Loucy (cell line): ENCODE results near the gene CRABP2.

ENCODE experiments used
- H2AFZ ChIP-seq: fragments of 200-600 bp; sonication (generic); 2 replicates; pipeline ENCODE4 v1.6.0; 2016; ENCODE audit warnings: antibody characterized with exemption, mild to moderate bottlenecking, low read length, moderate library complexity
- H3F3A ChIP-seq: fragments of 200-600 bp; 2 replicates; pipeline ENCODE4 v1.6.0; 2016; ENCODE audit warnings: antibody characterized with exemption, low read depth, mild to moderate bottlenecking
- H3K27me3 ChIP-seq: fragments of 200-600 bp; sonication (generic); 2 replicates; pipeline ENCODE4 v1.6.1; 2014; ENCODE audit warnings: low read length, mild to moderate bottlenecking; ENCODE audit not compliant: insufficient read depth, poor library complexity, severe bottlenecking
- H3K36me3 ChIP-seq: fragments of 200-600 bp; sonication (generic); 2 replicates; pipeline ENCODE4 v1.6.1; 2016; ENCODE audit warnings: low read length; ENCODE audit not compliant: insufficient read depth
- H3K4me1 ChIP-seq: fragments of 200-600 bp; sonication (generic); 2 replicates; pipeline ENCODE4 v1.5.1; 2014; ENCODE audit warnings: low read length, mild to moderate bottlenecking; ENCODE audit not compliant: insufficient read depth, poor library complexity, severe bottlenecking
- H3K4me2 ChIP-seq: fragments of 200-600 bp; sonication (generic); 2 replicates; pipeline ENCODE4 v1.6.0; 2014; ENCODE audit warnings: antibody characterized with exemption, low read length, low read depth, mild to moderate bottlenecking; ENCODE audit not compliant: poor library complexity, severe bottlenecking
- H3K4me3 ChIP-seq: fragments of 200-600 bp; sonication (generic); 2 replicates; pipeline ENCODE4 v1.5.1; 2014; ENCODE audit warnings: low read length, mild to moderate bottlenecking, mixed read lengths; ENCODE audit not compliant: poor library complexity, severe bottlenecking
- H3K79me2 ChIP-seq: fragments of 200-600 bp; sonication (generic); 2 replicates; pipeline ENCODE4 v1.6.1; 2014; ENCODE audit warnings: low read length; ENCODE audit not compliant: insufficient read depth
- H3K9ac ChIP-seq: fragments of 200-600 bp; sonication (generic); 2 replicates; pipeline ENCODE4 v1.6.0; 2014; ENCODE audit warnings: mild to moderate bottlenecking, low read depth, low read length, moderate library complexity; ENCODE audit not compliant: poor library complexity, severe bottlenecking
- H3K9me2 ChIP-seq: fragments of 200-600 bp; sonication (generic); replicated peaks from 2 replicates; pipeline ENCODE4 v1.6.1; 2016; ENCODE audit warnings: low read depth, low read length, mixed read lengths
- H3K9me3 ChIP-seq: fragments of 200-600 bp; sonication (generic); 2 replicates; pipeline ENCODE4 v1.6.1; 2014; ENCODE audit warnings: mild to moderate bottlenecking, antibody characterized with exemption, low read length, low read depth; ENCODE audit not compliant: insufficient read depth
- H4K20me1 ChIP-seq: fragments of 200-600 bp; sonication (generic); 2 replicates; pipeline ENCODE4 v1.6.0; 2014; ENCODE audit warnings: antibody characterized with exemption, low read length, mild to moderate bottlenecking; ENCODE audit not compliant: insufficient read depth, poor library complexity, severe bottlenecking
- EZH2phosphoT487 ChIP-seq: fragments of 200-600 bp; IDR thresholded peaks from 2 replicates; pipeline ENCODE4 v1.6.1; 2018; ENCODE audit warnings: antibody characterized with exemption, mild to moderate bottlenecking, moderate library complexity, borderline replicate concordance
- TF ChIP-seq, protein P1 (sequence below): fragments of 200-600 bp; sonication (generic); conservative IDR thresholded peaks from 2 replicates; pipeline ENCODE4 v1.5.1; 2014; ENCODE audit warnings: mild to moderate bottlenecking, antibody characterized with exemption, low read length

The CRABP2 gene

DNA sequence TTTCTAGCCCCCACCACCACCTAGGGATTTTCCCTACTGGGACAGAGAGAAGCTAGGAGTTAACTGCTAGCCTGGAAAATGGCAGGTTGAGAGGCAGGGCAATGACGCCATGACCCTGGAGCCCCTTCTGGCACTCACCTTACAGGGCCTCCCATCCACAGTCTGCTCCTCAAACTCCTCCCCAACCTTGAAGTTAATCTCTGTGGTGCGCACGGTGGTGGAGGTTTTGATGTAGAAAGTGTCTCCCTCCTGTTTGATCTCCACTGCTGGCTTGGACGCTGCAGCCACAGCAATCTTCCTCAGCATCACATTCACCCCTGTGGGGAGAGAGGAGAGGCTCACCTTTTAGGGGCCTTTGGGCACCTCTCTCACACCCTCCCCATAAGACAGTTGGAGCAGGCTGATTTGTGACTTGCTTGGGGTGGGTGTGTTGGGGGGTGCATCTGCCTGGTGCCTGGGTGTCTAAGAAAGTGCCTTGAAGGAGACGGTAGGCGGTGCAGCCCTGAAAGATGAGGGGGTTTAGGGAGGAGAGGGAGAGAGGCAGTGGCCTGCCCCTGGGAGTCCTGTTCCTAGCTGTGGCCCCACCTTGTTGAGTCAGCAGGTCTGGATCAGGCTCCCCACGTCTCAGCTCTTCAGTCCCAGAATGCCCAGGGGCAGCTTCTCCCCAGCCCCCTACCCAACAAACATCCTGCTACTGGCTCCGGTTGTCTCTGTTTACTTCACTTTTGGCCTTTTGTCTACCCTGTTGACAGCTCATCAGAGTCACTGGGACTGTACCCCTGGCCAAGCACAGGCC lies 4.4 kb downstream of the CRABP2 start:
- H3K9ac ChIP-seq, result no peak overlapping the region
- H2AFZ ChIP-seq, result no peak overlapping the region
- no peaks in the 10 kb centered on the region for H3K27me3 ChIP-seq

DNA sequence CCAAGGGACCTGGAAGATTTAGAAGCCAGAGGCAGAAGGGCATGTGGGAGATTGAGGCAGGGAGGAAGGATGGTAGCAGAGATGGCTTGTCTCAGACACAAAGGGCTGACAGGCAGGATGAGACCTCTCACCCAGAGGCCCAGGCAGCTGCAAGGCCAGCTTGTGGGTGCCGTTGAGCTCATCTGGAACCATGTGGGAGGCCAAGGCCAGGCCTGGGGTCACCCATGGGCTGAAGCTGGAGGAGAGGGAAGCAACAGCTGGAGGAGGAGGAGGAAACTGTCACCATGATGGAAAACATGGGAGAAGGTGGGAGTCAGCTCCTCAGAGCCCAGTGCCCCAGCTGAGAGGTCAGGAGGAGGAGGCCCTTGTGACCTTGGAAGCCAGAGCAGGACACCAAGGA lies 6.4 kb downstream of the CRABP2 start:
- no peak overlapping the region for H3K9ac ChIP-seq
- peaks cover 3% of the 10 kb centered on the region for H3K4me1 ChIP-seq
- H3K27me3 ChIP-seq, result no peaks in the 10 kb centered on the region
- no peaks in the 10 kb centered on the region for H3K36me3 ChIP-seq
- TF ChIP-seq, protein P1, sequence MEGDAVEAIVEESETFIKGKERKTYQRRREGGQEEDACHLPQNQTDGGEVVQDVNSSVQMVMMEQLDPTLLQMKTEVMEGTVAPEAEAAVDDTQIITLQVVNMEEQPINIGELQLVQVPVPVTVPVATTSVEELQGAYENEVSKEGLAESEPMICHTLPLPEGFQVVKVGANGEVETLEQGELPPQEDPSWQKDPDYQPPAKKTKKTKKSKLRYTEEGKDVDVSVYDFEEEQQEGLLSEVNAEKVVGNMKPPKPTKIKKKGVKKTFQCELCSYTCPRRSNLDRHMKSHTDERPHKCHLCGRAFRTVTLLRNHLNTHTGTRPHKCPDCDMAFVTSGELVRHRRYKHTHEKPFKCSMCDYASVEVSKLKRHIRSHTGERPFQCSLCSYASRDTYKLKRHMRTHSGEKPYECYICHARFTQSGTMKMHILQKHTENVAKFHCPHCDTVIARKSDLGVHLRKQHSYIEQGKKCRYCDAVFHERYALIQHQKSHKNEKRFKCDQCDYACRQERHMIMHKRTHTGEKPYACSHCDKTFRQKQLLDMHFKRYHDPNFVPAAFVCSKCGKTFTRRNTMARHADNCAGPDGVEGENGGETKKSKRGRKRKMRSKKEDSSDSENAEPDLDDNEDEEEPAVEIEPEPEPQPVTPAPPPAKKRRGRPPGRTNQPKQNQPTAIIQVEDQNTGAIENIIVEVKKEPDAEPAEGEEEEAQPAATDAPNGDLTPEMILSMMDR, result no peak
- TF ChIP-seq EZH2phosphoT487, result no peak
- H3K4me3 ChIP-seq, result no peak overlapping the region
- no peak overlapping the region for H2AFZ ChIP-seq
- no peaks in the 10 kb centered on the region for H3K79me2 ChIP-seq
- no peaks in the 10 kb centered on the region for H3K9me2 ChIP-seq
- H3K9me3 ChIP-seq, result no peaks in the 10 kb centered on the region
- H4K20me1 ChIP-seq, result no peaks in the 10 kb centered on the region
- H3K4me2 ChIP-seq, result no peak overlapping the region
- H3F3A ChIP-seq, result no peaks in the 10 kb centered on the region

More for the DNA sequence above, 4.4 kb downstream of the CRABP2 start:
- no peaks in the 10 kb centered on the region for H3F3A ChIP-seq
- no peak overlapping the region for H3K4me2 ChIP-seq
- no peaks in the 10 kb centered on the region for H3K79me2 ChIP-seq
- H3K4me1 ChIP-seq, result peaks cover 7% of the 10 kb centered on the region
- no peaks in the 10 kb centered on the region for H3K9me3 ChIP-seq
- no peaks in the 10 kb centered on the region for H3K9me2 ChIP-seq
- no peak for TF ChIP-seq EZH2phosphoT487
- TF ChIP-seq, protein P1, result no peak
- no peaks in the 10 kb centered on the region for H4K20me1 ChIP-seq
- H3K4me3 ChIP-seq, result no peak overlapping the region
- H3K36me3 ChIP-seq, result no peaks in the 10 kb centered on the region

DNA sequence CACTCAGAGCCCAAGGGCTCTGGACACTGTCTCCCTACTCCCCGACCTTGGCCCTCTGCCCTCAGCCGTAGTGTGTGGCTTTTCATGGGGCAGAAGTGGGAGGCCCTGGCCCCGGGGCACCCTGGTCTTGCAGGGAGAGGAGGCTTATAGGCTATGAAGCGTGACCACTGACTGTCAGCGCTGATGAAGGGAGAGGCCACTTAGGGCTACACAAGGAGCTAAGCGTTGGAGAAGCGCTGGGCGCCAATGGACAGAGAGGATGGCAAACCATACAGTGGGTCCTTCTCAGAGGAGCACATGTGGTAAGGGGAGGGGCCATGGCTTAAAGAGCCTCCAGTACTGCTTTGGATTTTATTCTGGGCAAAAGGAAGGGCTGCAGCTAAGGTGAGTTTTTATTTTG lies 7.9 kb downstream of the CRABP2 start:
- TF ChIP-seq EZH2phosphoT487, result no peak
- TF ChIP-seq, protein P1, result no peak
- no peaks in the 10 kb centered on the region for H3F3A ChIP-seq

More for the DNA sequence above, 7.9 kb downstream of the CRABP2 start:
- no peaks in the 10 kb centered on the region for H3K9me2 ChIP-seq
- no peaks in the 10 kb centered on the region for H3K36me3 ChIP-seq
- no peak overlapping the region for H3K9ac ChIP-seq
- H3K79me2 ChIP-seq, result no peaks in the 10 kb centered on the region
- no peaks in the 10 kb centered on the region for H3K27me3 ChIP-seq
- H3K4me1 ChIP-seq, result peaks cover 17% of the 10 kb centered on the region
- no peaks in the 10 kb centered on the region for H3K9me3 ChIP-seq
- H3K4me2 ChIP-seq, result no peak overlapping the region
- H4K20me1 ChIP-seq, result no peaks in the 10 kb centered on the region
- H2AFZ ChIP-seq, result no peak overlapping the region
- no peak overlapping the region for H3K4me3 ChIP-seq
